Measurements from ENCODE around the gene PIGL. TPM values are rescaled to one million over a fixed set of nuclear protein-coding genes. Genes with fewer than 3 reads are reported as not detected.
"Not testable (repeated sequence)": the region's sequence is repeated elsewhere in the genome, so short reads cannot be mapped to it uniquely, and the experiment has no call there.

The PIGL gene
- total RNA-seq, 1 experiment from 2014 or later, result 59.2 TPM

DNA sequence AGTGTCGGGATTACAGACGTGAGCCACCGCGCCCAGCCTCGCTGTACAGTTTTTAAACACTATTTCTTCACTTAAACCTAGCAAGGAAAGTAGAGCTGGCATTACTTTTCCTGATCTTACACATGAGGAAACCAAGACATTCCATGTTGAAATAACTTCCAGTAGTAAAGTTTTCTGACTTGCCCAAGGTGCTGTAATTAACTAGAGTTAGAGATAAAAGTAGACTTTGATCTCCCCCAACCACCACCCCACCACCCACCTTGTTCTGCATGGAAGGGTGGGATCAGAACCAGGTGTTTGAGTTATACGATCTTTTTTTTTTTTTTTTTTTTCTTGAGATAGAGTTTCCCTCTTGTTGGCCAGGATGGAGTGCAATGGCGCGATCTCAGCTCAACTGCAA is 89.2 kb downstream of the PIGL start:
- ChIA-PET CTCF (no interaction called here), POLR2A (ENCODE audit: unreplicated experiment) (interaction anchor here (0.6 to 0.7 kb wide), 2 partner anchors 30 to 34 kb away, joined by 3 to 18 read pairs; no protein-coding TSS in a partner anchor)
- no peak overlapping the region for H3K4me2 ChIP-seq
- H3K36me3 ChIP-seq (ENCODE audit: low read depth), result no peaks in the 10 kb centered on the region
- no peak overlapping the region for H3K27ac ChIP-seq
- BruUV-seq (replicated peaks), result no TSS peak
- H3K9me3 ChIP-seq (ENCODE audit: insufficient read depth, low read depth), result no peaks in the 10 kb centered on the region
- no peak for DNase-seq
- H3K79me2 ChIP-seq (ENCODE audit: low read depth), result no peaks in the 10 kb centered on the region
- no peaks in the 10 kb centered on the region for H3K27me3 ChIP-seq (ENCODE audit: insufficient read depth, low read depth)
- no peaks in the 10 kb centered on the region for H4K20me1 ChIP-seq (ENCODE audit: insufficient read depth)
- no peaks in the 10 kb centered on the region for H3K4me1 ChIP-seq (replicated peaks; ENCODE audit: insufficient read depth)
- no peak overlapping the region for H3K4me3 ChIP-seq
- no peaks in the 10 kb centered on the region for H3F3A ChIP-seq (ENCODE audit: insufficient read depth, low read depth)
- TF ChIP-seq, protein P1, sequence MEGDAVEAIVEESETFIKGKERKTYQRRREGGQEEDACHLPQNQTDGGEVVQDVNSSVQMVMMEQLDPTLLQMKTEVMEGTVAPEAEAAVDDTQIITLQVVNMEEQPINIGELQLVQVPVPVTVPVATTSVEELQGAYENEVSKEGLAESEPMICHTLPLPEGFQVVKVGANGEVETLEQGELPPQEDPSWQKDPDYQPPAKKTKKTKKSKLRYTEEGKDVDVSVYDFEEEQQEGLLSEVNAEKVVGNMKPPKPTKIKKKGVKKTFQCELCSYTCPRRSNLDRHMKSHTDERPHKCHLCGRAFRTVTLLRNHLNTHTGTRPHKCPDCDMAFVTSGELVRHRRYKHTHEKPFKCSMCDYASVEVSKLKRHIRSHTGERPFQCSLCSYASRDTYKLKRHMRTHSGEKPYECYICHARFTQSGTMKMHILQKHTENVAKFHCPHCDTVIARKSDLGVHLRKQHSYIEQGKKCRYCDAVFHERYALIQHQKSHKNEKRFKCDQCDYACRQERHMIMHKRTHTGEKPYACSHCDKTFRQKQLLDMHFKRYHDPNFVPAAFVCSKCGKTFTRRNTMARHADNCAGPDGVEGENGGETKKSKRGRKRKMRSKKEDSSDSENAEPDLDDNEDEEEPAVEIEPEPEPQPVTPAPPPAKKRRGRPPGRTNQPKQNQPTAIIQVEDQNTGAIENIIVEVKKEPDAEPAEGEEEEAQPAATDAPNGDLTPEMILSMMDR (conservative IDR thresholded peaks at IDR 0.05), result no peak
- no peak for TF ChIP-seq EZH2 (IDR thresholded peaks at IDR 0.05; ENCODE audit: low read depth)
- no peak overlapping the region for H2AFZ ChIP-seq
- no peaks in the 10 kb centered on the region for H3K9me2 ChIP-seq (ENCODE audit: insufficient read depth)
- intact Hi-C loops (cut with micrococcal nuclease; ENCODE audit: unreplicated experiment), result no loop called here

DNA sequence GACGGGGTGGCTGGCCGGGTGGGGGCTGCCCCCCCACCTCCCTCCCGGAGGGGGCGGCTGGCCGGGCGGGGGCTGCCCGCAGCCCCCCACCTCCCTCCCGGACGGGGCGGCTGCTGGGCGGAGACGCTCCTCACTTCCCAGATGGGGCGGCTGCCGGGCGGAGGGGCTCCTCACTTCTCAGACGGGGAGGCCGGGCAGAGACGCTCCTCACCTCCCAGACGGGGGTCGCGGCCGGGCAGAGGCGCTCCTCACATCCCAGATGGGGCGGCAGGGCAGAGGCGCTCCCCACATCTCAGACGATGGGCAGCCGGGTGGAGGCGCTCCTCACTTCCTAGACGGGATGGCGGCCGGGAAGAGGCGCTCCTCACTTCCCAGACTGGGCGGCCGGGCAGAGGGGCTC is 95.1 kb downstream of the PIGL start:
- POLR2A ChIA-PET (ENCODE audit: unreplicated experiment); H3K4me2 ChIP-seq; H2AFZ ChIP-seq; CTCF ChIA-PET; H3K36me3 ChIP-seq (ENCODE audit: low read depth); H3K4me1 ChIP-seq (replicated peaks; ENCODE audit: insufficient read depth); H4K20me1 ChIP-seq (ENCODE audit: insufficient read depth); H3K27me3 ChIP-seq (ENCODE audit: insufficient read depth, low read depth); H3K27ac ChIP-seq; H3K4me3 ChIP-seq; H3K9me2 ChIP-seq (ENCODE audit: insufficient read depth); intact Hi-C loops (cut with micrococcal nuclease; ENCODE audit: unreplicated experiment); H3K9me3 ChIP-seq (ENCODE audit: insufficient read depth, low read depth); H3F3A ChIP-seq (ENCODE audit: insufficient read depth, low read depth); BruUV-seq (replicated peaks); H3K79me2 ChIP-seq (ENCODE audit: low read depth); DNase-seq: not testable (repeated sequence)

DNA sequence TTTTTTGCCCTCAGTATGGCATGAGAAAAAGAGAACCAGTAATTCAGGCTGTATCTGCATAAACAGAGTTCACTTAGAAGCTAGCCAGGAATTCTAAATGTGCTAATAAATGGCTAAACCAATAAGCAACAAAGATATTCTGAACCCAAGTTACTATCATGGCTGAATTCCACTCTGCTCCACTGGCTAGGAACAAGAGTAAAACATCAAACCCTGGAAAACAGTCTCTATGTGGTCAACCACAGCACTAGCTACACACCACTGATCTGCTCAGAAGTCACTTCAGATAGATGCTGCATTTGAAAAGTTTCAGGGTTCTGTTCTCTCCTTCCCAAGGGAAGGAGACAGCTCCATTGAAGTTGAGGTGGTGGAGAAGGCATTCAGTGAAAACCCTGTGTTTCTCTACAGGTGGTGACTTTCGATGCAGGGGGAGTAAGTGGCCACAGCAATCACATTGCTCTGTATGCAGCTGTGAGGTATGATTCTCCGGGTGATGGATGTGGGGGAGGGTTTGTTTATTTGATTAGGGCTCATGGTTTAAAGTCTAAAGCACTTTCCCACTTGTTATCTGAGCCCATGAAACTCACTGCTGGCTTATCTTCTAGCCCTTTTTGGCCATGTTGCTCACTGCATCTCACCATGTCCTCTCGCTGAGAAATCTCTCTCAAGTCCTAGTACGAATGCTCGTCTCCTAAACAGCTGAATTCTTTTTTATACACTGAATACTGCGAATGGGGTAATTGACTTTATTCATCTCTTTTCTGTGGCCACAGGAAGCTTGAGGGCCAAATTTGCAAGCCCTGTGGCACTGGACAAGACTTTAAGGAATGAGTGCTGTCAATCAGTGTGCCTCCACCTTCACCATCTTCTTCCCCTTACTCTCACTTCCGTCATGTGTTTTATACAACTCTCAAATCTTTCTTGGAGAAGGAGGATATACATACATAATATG is 96.4 kb downstream of the PIGL start:
- ChIA-PET CTCF (no interaction called here), POLR2A (ENCODE audit: unreplicated experiment) (no interaction called here)
- no TSS peak for BruUV-seq (replicated peaks)

More for the DNA sequence above, 96.4 kb downstream of the PIGL start:
- Histone ChIP-seq H2AFZ (no peak overlapping the region), H3K27me3 (ENCODE audit: insufficient read depth, low read depth) (no peaks in the 10 kb centered on the region), H3K79me2 (ENCODE audit: low read depth) (no peaks in the 10 kb centered on the region), H3K27ac (no peak overlapping the region), H3K4me2 (no peak overlapping the region), H3K9me2 (ENCODE audit: insufficient read depth) (no peaks in the 10 kb centered on the region), H4K20me1 (ENCODE audit: insufficient read depth) (no peaks in the 10 kb centered on the region), H3K4me1 (replicated peaks; ENCODE audit: insufficient read depth) (no peaks in the 10 kb centered on the region), H3K36me3 (ENCODE audit: low read depth) (no peaks in the 10 kb centered on the region), H3K4me3 (no peak overlapping the region), H3F3A (ENCODE audit: insufficient read depth, low read depth) (no peaks in the 10 kb centered on the region), H3K9me3 (ENCODE audit: insufficient read depth, low read depth) (no peaks in the 10 kb centered on the region)
- no peak for TF ChIP-seq EZH2 (IDR thresholded peaks at IDR 0.05; ENCODE audit: low read depth)
- TF ChIP-seq, protein P1 (conservative IDR thresholded peaks at IDR 0.05), result no peak
- DNase-seq, result no peak
- intact Hi-C loops (cut with micrococcal nuclease; ENCODE audit: unreplicated experiment), result no loop called here

All from PC-9 (cell line).